ENCODE data around the gene MB.
"Not testable (repeated sequence)": the region's sequence is repeated elsewhere in the genome, so short reads cannot be mapped to it uniquely, and the experiment has no call there.

MB gene

DNA sequence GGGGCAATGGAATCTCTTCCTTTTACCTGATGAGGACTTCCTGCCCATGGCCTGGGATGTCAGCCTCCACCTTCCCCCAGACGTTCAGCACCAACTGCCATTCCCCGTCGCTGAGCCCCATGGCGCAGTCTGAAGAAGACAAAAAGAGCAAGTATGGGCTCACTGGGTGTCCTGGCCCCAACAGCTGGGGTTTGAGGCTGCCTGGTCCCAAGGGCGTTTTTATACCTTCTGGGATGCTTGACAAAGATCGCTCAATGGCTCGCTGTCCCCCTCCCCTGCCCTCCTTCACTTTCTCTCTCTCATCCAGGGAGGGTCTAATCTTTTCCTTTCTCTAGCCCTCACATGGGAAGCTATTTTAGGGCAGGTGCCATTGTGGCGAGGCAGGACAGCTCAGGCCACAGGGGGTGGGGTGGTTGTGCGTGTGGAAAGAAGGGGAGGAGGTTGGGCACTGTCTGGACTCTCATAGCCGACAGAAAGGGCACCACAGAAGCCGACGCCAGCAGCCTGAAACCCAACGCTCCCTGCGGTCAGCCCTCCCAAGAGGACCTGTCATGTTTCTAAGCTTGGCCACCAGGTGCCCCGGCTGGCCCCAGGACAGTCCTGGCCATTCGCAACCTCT is at the start of gene MB:
Gene MB, minus strand, starts transcription at position 193 of the 619 bp plus-strand sequence. Its CDS starts 72 bp downstream, at position 121.
- DNase-seq (ENCODE audit: low read depth): no peak

DNA sequence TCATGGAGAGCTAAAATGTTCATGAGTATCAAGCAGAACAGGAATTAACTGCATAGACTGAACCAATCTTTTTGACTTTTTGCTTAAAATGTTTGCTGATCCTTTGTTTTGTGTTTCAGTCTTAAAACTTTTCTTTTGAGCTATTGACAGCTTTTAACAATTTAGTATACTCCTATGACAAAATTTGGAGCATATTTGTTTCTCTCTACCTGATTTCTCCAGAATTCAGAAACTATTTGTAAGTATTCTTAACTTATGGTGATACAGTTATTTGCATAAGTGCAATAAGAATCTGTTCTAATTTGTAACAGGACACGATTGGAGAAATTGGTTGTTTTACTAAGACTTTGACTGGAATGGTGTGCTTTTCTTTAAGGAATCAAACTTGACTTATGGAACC is 49.6 kb upstream of the MB start:
- not testable (repeated sequence) for DNase-seq (ENCODE audit: low read depth)

DNA sequence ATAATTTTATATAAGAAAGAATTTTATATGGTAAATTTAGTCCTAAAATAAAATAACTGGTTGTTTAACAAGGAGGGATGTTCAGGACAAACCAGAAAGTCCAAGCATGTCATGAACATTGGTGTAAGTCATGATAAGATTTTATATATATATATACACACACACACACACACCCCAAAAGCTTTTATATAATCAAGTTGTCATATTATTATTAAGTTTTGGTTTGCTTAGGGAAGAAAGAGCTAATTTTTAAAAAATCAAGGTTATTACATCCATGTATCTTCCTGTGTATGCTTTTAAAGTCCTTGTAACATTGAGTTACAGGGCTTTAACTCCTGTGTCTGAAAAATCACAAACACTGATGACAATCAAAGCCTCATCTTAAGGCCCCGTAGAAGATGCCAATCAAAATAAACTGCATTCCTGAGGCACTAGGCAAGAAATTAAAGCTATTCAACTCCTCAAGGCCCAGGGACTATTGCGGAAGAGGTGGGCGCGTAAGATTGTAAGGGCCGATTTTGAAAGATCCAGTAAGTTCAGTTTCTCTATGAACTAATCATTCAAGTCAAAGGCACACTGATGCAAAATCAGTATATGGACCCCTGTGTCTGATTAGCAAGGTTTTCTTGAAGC is 47.9 kb upstream of the MB start:
- DNase-seq (ENCODE audit: low read depth): no peak

DNA sequence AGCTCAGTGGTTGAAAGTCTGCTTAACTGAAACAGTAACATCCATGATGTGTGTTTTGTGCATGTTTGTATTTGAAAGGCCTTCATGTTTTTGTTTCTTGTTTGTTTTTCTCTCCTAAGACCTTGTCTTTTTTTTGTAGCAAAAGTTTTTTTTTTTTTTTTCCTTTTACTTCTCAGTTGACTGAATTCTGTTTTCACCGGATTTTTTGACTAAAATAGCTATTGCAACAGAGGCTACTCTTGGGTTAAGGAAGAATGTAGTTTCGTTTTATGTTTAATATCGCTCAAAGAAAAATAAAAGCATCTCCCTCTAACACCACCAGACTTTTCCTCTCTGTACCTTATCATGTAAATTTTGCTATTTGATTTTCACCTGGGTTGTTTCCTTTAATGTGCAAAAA is 46.2 kb upstream of the MB start:
- peak; percentile 61 for DNase-seq (ENCODE audit: low read depth)

DNA sequence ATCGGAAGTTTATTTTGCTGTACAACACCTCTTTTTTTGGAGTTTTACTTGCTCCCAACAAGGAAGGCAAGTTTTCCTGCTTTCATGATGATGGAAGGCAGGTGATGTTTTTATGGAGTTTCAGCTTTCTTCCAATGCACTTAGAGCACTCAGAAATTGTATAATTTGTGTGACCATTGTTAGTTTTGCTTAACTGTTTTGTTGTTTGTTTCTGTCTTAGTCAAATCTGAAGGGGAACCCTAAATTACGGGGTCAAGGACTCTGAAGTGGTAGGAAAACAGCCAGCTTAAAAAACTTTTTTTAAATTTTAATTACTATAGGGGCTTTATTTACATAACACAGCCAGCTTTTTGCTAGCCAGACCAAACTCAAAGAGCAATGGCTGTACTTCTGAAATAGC is 45.8 kb upstream of the MB start:
- DNase-seq (ENCODE audit: low read depth): no peak

DNA sequence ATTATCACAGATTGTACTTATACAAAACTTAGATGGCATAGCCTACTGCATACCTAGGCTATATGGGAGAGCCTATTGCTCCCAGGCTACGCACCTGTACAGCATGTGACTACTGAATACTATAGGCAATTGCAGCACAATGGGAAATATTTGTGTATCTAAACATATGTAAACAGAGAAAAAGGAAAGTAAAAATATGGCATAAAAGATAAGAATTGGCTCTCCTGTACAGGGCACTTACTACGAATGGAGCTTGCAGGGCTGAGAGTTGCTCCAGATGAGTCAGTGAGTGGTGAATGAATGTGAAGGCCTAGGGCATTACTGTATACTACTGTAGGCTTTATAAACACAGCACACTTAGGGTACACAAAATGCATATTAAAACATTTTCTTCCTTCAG is 44.3 kb upstream of the MB start:
- DNase-seq (ENCODE audit: low read depth): peak; percentile 89

DNA sequence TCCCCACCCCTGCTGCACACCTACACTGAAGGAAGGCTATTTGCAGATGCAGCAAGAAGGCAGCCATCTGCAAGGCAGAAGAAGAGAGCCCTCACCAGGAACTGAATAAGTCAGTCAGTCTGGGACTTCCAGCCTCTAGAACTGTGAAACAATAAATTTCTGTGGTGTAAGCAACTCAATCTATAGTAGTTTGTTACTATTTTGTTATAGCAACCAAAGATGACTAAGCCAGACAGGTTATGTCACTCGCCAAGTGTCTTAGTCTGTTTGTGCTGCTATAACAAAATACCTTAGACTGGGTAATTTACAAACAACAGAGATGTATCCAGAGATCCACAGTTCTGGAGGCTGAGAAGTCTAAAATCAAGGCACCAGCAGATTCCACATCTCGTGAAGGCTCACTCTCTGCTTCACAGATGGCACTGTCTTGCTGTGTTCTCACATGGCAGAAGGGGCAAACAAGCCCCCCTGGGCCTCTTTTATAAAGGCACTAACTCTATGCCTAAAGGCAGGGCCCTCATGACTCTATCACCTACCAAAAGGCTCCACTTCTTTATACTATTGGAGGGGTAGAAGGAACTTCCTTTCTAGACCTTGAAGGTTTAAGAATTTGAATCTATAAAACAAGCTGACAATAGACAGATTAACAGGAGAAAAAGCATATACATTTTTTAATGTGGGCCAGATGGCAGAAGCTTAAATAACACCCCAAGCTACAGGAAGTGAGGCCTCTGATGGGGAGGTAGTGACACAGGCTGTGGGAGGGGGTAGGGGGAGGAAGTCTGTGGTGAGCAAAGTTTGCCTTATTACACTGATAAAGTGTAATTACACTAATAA is 43.4 kb upstream of the MB start:
- peak; percentile 52 for DNase-seq (ENCODE audit: low read depth)

DNA sequence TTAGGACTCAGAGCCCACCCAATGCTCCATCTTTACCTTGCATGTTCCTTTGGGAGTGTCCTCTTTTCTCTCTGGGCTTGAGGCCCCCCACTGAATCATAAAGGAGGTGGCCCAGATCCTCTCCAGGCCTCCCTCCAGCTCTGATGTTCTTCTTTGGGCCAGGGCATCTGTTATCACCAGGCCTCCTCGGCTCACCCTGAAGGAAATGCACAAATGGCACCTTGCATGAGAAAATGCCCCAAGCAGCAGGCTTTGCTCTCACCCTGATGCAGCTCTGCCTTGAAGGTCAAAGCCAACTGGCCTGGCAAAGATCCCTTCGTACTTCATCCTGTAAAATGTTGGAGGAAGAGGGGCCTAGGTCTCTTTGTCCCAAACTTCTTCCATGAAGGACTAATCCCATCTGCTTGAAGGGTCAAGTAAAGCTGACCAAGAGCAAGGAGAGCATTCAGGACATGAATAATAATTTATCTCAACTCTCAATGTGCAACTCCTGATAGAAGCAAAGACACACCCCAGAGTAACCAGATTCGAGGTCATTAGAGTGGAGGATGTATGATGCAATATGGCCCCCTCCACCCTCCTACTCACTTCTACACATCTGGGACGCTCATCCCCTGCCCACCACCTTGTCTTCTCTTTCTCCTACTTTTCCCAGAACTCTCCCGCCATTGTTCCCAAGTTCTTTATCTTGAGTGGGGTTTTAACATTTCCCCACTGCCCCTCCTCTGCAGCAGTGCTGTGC is 40.6 kb upstream of the MB start:
- DNase-seq (ENCODE audit: low read depth): no peak

DNA sequence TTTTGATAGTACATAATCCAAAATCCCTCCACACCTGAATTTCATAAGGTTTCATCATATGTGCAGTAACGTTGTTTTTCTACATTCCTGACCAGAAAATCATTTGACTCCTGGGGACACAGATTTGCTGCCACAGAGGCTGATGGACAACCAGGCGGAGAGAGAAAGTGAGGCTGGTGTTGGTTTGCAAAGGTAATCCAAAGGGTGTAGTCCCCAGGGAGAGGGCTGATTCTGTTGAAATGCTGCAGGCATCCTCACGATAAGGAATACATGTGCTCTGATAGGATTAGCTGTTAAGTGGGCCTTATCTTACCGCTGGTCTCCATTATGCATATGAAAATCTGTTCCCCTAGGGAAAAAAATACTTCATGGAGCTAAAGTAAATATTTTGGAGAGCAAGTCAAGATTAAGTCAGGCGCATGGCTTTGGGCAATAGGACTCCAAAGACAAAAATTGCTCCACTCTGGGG is 39.2 kb upstream of the MB start:
- DNase-seq (ENCODE audit: low read depth): no peak

DNA sequence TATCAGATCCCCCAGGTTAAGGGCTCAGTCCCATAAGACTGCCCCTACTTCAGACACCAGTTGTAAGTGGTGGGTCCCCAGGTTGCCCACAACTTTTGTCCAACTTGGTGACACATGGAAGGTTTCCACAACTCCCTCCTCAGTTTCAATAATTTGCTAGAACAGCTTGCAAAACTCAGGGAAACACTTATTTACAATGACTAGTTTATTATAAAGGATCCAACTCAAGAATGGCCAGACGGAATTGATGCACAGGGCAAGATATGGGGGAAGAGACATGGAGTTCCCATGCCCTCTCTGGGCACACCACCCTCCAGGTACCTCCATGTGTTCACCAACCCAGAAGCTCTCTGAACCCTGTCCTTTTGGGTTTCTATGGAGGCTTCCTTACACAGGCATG is 36.7 kb upstream of the MB start:
- no peak for DNase-seq (ENCODE audit: low read depth)

DNA sequence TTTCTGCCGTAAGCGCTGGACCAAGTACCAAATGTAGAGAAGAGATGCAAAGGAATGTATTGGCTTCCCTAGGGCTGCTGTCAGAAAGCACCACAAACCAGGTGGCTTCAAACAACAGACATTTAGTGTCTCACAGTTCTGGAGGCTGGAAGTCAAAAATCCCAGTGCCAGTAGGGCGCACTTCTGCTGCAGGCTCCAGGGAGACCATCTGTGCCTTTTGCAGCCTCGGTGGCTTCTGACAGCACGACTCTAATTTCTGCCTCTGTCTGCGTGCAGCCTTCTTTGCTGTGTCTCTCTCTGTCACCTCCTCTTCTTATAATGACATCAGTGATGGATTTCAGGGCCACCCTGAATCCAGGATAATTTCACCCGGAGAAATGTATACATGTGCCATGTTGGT is 34.0 kb upstream of the MB start:
- DNase-seq (ENCODE audit: low read depth): no peak

DNA sequence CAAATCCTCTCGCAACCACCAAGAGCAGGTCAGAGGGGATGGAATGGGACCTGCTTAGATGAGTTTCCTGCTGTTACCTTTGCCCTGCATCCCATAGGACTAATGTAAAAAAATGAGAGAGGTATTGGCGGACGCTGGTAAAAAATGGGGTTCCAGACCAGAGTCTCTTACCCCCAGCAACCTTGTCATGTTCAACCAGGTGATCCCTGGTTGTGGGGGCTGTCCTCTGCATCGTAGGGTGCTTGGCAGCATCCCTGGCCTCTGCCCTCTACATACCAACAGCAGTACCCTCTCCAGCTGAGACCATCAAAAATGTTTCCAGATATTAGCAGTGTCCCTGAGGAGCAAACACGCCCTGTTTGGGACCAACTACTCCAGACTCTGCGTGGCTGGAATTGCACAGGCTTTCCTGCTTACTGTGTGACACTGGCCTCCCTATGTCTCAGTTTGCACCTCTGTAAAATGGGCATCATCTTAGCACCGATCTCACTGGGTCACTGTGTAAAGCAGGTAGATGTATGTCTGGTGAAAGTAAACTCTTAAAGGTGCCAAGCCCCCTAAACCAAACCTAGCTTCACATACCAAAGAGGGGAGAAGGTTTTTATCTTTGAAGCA is 32.6 kb upstream of the MB start:
- no peak for DNase-seq (ENCODE audit: low read depth)

DNA sequence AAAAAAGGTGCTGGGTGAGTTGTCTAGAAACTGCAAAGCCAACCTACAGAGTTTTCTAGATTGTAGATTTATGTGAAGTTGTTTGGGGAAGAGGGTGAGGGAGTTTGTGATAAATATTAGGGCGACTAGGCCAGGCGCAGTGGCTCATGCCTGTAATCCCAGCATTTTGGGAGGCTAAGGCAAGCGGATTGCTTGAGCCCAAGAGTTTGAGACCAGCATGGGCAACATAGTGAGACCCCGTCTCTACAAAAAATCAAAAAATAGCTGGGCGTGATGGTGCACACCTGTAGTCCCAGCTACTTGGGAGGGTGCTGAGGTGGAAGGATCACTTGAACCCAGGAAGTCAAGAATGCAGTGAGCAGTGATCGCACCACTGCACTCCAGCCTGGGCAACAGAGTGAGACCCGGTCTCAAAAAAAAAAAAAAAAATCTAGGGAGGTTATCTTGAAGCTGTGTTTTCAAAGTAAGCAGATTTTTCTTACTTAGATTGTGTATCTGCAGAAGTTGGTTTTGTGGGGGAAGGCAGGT is 32.0 kb upstream of the MB start:
- no peak for DNase-seq (ENCODE audit: low read depth)

DNA sequence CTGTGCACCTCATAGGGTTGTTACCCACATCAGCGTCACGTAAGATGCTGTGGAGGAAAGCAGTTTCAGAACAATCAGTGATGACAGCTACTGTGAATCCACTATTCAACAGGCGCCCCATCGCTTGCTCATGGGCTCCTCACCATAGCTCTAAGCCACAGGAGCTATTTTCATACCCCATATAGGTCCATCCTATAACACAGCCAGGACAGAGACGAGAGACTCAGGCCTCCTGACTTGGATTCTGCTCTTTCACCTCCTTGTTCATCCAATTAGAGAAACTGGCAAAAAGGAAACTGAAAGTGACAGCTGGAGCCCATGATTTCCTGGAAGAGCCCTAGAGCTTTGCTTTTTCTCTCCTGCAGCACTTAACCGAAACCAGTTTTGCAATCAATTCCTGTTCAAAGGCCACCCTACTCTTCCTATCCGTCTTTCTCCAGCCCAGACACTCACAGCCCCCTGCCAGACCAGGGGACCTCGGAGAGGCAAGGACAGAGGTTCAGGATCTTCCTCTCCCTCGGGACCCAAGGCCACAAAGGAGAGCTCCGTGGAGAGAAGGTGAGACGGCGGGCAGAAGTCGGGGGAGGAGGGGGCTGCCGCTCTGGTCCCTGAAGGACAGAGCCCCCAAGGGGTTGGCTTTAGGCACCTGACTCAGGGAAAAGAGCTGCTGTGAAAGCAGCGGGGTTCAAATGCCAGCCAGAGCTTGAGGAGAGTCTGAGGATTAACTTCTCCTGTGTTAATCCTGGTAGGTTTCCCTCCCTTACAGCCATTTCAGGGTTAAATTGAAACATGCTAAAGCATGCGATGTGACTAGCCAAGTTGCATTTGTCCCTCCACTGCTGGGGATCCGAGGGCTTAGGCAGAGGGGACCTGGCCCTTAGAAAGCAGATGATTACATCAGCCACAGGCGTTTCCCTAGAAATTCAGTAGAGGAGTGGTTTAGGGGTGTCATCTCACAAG is 31.2 kb upstream of the MB start, which contains the start of gene APOL6:
Gene APOL6, plus strand, starts transcription at position 381 of the 960 bp plus-strand sequence. CDS start 7,980 bp downstream, outside the sequence.
- DNase-seq (ENCODE audit: low read depth): peak; percentile 87

DNA sequence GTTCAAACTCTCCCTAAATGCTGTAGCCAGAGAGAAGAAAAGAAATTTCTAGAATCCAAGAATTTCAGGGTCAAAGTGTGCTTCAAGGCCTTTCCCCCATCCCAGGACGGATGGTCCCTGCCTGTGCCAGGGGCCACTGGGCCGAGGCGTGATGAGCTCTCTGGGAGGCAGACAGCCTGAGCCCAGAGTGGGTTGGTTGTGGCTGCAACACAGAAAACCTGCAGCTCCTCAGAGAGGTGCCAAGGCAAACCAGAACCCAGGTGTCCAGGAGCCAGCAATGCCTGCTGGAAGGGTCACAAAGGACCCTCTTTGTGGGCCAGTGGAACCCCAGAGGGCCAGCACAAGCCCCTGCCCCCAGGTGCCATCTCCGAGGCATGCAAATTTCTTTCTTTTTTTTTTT is 28.5 kb upstream of the MB start:
- no peak for DNase-seq (ENCODE audit: low read depth)

DNA sequence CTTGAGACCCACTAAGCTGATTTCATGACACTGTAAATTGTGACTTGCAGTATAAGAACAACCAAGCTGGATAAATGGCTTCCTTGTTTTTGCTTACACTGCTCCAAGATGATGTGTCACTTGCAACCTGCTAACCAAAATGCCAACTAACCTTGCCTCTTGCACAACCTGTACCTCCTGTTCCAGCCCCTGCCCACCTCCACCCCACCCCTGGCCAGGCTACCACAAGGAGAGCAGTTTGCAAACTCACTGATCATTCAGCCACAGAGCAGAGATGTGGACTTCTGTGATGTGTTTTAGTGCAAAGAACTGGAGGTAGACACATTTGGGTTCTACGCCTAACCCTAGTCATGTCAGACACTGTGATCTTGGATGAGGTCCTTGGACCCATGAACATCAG is 26.9 kb upstream of the MB start:
- DNase-seq (ENCODE audit: low read depth): no peak

DNA sequence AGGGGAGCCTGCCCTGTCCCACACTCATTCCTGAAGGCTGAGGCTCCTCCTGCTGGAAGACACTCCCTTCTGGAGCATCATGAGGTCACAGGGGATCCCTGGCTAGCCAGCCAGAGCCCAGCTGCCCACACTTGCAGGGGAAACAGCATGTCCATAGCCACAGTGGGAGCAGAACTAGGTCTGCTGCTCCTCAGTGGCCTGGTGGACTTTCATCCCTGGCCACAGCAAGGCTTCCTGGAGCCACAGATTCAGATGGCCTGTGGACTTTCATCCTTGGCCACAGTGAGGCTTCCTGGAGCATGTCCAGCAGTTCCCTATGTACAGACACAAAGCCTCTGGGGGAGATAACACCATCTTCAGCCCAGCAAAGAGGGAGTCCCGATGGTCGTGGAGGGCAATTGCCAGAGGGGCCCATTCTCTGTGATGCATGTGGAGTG is 25.2 kb upstream of the MB start:
- DNase-seq (ENCODE audit: low read depth): no peak

DNA sequence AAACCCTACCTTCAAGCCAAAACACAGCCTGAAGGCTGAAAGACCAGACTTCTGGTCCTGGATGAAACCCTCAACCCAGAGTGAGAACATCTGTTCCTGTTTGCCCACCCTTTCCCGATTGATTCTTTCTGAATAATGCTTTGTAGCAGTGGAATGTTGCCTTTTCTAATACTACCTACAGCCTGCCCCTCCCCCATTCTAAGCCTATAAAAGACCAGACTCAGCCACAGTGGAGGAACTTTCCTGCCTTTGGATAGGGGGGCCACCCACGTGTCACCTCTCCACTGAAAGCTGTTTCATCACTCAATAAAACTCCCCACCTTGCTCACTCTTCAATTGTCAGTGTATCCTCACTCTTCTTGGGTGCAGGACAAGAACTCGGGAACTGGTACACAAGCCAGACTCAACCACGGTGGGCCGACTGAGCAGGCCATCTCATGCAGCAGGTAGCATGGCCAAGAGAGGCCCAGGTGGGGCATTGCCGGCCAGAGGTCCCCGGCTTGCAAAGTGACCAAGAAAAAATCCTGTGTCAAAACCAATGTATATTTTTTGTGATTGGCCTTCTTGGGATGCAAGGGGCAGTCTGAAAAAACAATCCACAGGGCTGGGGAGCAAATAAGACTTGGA is 24.5 kb upstream of the MB start:
- DNase-seq (ENCODE audit: low read depth): no peak

DNA sequence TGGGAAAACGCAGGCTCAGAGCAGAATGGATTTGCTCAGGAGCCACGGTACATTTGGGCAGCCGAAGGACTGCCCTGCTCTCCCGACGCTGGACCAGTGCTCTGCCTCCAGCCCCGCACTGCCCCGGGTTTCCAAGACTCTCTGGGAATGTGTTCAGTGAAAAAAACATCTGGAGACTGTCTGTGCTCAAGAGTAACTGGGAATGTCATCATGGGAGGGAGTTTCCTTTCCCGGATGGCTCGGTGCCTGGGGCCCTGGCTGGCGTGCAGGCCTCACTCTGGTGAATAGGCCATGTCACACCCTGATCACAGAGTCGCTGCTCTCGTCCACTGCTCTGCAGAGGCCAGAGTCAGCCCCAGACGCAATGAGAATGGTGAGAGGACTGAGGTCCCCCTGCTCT is 21.3 kb upstream of the MB start:
- no peak for DNase-seq (ENCODE audit: low read depth)

DNA sequence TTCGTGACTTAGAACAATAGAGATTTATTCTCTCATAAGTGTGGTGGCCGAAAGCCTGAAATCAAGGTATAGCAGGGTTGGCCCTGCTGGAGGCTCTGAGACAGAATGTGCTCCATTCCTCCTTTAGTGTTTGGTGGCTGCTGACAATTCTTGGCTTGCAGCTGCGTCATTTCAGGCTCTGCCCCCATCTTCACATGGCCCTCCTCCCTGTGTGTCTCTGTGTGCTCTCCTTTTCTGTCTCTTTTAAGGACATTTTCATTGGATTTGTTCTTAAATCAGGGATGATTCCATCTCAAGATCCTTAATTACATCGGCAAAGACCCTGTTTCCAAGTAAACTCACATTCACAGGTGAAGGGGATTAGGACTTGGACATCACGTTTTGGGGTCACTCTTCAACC is 20.9 kb upstream of the MB start:
- no peak for DNase-seq (ENCODE audit: low read depth)
